CD4-positive, alpha-beta T cell treated with Interleukin-21 for 1 hour (primary cell): ENCODE results near the gene ADARB1.
A peak's percentile ranks its signal among the peaks of the same experiment; 100 is the strongest.
"Not testable (repeated sequence)": the region's sequence is repeated elsewhere in the genome, so short reads cannot be mapped to it uniquely, and the experiment has no call there.

Experiments
- DNase-seq: peaks from one replicate; pipeline ENCODE4 v3.0.0-alpha.2; 2020

The ADARB1 gene

GRCh38 chr21:45139003-45139360, 64.6 kb downstream of the ADARB1 start:
- DNase-seq: not testable (repeated sequence)

GRCh38 chr21:45139473-45139872, 65.1 kb downstream of the ADARB1 start:
- DNase-seq: no peak

GRCh38 chr21:45140346-45140940, 66.1 kb downstream of the ADARB1 start:
- peak; percentile 76 for DNase-seq

- not testable (repeated sequence) for DNase-seq
Observed at GRCh38 chr21:45140944-45141343, 66.6 kb downstream of the ADARB1 start.

GRCh38 chr21:45141507-45141906, 67.1 kb downstream of the ADARB1 start:
- DNase-seq: no peak

GRCh38 chr21:45142469-45143308, 68.3 kb downstream of the ADARB1 start:
- no peak for DNase-seq

- DNase-seq: no peak
Observed at GRCh38 chr21:45143855-45144254, 69.5 kb downstream of the ADARB1 start.

GRCh38 chr21:45145146-45145545, 70.8 kb downstream of the ADARB1 start:
- DNase-seq: no peak

- not testable (repeated sequence) for DNase-seq
Observed at GRCh38 chr21:45145846-45146245, 71.5 kb downstream of the ADARB1 start.

GRCh38 chr21:45146306-45146705, 71.9 kb downstream of the ADARB1 start:
- no peak for DNase-seq

GRCh38 chr21:45146801-45147200, 72.4 kb downstream of the ADARB1 start:
- no peak for DNase-seq

GRCh38 chr21:45147473-45148315, 73.3 kb downstream of the ADARB1 start:
- DNase-seq: no peak

GRCh38 chr21:45148316-45148990, 74.1 kb downstream of the ADARB1 start:
- DNase-seq: no peak

GRCh38 chr21:45149021-45149420, 74.6 kb downstream of the ADARB1 start:
- no peak for DNase-seq

GRCh38 chr21:45150638-45151131, 76.3 kb downstream of the ADARB1 start:
- no peak for DNase-seq

GRCh38 chr21:45151445-45152160, 77.2 kb downstream of the ADARB1 start:
- no peak for DNase-seq

GRCh38 chr21:45152265-45152746, 77.9 kb downstream of the ADARB1 start:
- DNase-seq: peak; percentile 65

- DNase-seq: peak; percentile 11
Observed at GRCh38 chr21:45153358-45154318, 79.3 kb downstream of the ADARB1 start.

- peak; percentile 54 for DNase-seq
Observed at GRCh38 chr21:45154511-45155508, 80.4 kb downstream of the ADARB1 start.
